HG03175 (cell line): Measurements from ENCODE around the gene KAT2A.

Source experiments
- ATAC-seq: cut with Tn5 transposase; IDR thresholded peaks from one replicate; pipeline ENCODE4 v1.9.1; 2021; ENCODE audit warnings: mild to moderate bottlenecking, moderate library complexity; ENCODE audit not compliant: unreplicated experiment

The KAT2A gene

GRCh38 chr17:42135664-42136653 lies 14.8 kb upstream of the KAT2A start:
- no peak for ATAC-seq

- no peak for ATAC-seq
These were observed 14.0 kb upstream of the KAT2A start for GRCh38 chr17:42135151-42135550.

- ATAC-seq, result no peak
These were observed 12.4 kb upstream of the KAT2A start for GRCh38 chr17:42133461-42134041.

- ATAC-seq, result no peak
These were observed 11.8 kb upstream of the KAT2A start for GRCh38 chr17:42132941-42133340.

- no peak for ATAC-seq
These were observed 10.8 kb upstream of the KAT2A start for GRCh38 chr17:42131981-42132432.

- ATAC-seq, result no peak
These were observed 10.1 kb upstream of the KAT2A start for GRCh38 chr17:42131232-42131631.

- ATAC-seq, result no peak
These were observed 9.3 kb upstream of the KAT2A start for GRCh38 chr17:42130310-42130936.

- ATAC-seq, result no peak
These were observed 8.1 kb upstream of the KAT2A start for GRCh38 chr17:42129109-42129837.

GRCh38 chr17:42127414-42127813 lies 6.2 kb upstream of the KAT2A start:
- ATAC-seq, result no peak

- no peak for ATAC-seq
These were observed 5.7 kb upstream of the KAT2A start for GRCh38 chr17:42126836-42127235.

- ATAC-seq, result no peak
These were observed 4.4 kb upstream of the KAT2A start for GRCh38 chr17:42125565-42125964.

GRCh38 chr17:42124256-42124655 lies 3.1 kb upstream of the KAT2A start:
- no peak for ATAC-seq

GRCh38 chr17:42122371-42123303 lies 1.5 kb upstream of the KAT2A start, which contains the start of gene HSPB9:
HSPB9 (plus strand) TSS chr17:42122804; CDS start chr17:42122851, 47 bp downstream.
- ATAC-seq, result no peak

GRCh38 chr17:42120161-42120769 lies 902 bp downstream of the KAT2A start:
- ATAC-seq, result no peak

- no peak for ATAC-seq
These were observed 1.9 kb downstream of the KAT2A start for GRCh38 chr17:42119301-42119700.

GRCh38 chr17:42118545-42118944 lies 2.6 kb downstream of the KAT2A start:
- no peak for ATAC-seq

GRCh38 chr17:42118126-42118510 lies 3.0 kb downstream of the KAT2A start:
- no peak for ATAC-seq

- ATAC-seq, result no peak
These were observed 3.6 kb downstream of the KAT2A start for GRCh38 chr17:42117397-42118125.
